HEK293 (cell line): ENCODE data around the gene NATD1.
A peak's percentile ranks its signal among the peaks of the same experiment; 100 is the strongest.

Experiments
- MEIS1 ChIP-seq: sonication (generic); formaldehyde crosslinking; IDR thresholded peaks from 2 replicates; pipeline ENCODE4 v1.8.1; 2022; ENCODE audit warnings: missing genetic modification reagents, mild to moderate bottlenecking, borderline replicate concordance
- TF ChIP-seq, protein P1 (sequence below): fragments of 450-650 bp; formaldehyde crosslinking; IDR thresholded peaks from 2 replicates; pipeline ENCODE4 v1.5.1; 2016; ENCODE audit warnings: missing biosample characterization, missing genetic modification characterization

DNA sequence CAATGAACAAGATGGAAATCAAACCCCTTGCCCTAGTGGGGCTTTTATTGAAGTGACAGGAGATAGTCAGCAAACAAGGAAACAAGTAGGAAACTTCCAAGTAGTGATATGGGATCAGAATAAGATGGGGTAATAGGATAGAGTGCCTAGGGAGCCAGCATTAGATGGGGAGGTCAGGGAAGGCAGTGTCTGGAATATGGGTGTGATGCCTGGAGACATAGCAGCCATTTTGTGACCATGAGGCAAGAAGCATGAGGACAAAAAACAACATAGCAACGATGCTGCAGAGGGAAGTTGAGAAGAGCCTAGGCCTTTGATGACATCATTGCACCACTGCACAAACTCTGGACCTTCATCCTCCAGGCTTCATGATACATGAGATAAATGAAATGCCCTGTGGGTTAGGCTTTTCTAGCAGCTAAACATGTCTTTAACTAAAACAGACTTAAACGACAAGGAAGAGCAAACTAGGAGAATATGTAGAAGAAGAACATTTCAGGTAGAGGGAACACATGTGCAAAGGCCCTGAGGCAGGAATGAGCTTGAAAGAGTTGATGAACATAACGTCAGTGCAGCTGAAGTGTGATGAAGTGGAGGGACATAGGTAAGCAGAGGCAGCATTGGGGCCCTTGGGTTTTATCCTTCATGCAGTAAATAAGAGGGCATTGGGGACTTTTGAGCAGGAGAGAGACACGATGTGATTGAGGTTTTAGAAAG is 21.0 kb downstream of the NATD1 start:
- TF ChIP-seq MEIS1 (CRISPR knock-in tag) = no peak
- TF ChIP-seq, protein P1, sequence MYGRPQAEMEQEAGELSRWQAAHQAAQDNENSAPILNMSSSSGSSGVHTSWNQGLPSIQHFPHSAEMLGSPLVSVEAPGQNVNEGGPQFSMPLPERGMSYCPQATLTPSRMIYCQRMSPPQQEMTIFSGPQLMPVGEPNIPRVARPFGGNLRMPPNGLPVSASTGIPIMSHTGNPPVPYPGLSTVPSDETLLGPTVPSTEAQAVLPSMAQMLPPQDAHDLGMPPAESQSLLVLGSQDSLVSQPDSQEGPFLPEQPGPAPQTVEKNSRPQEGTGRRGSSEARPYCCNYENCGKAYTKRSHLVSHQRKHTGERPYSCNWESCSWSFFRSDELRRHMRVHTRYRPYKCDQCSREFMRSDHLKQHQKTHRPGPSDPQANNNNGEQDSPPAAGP = peak; percentile 39; the same call in 1 of the 2 replicates
